HCT116 (cell line): ENCODE measurements around the gene CCDC40. TPM values are rescaled to one million over a fixed set of nuclear protein-coding genes. Genes with fewer than 3 reads are reported as not detected.

Source experiments
- ATAC-seq: fragments of 200-7000 bp; cut with Tn5 transposase; 2 replicates; pipeline ENCODE4 v1.9.1; 2020; ENCODE audit warnings: mild to moderate bottlenecking, moderate library complexity
- BruUV-seq: library from RNA; stranded (reverse); fragments of 400-500 nt; replicated peaks from 2 replicates; lab custom pipeline; 2021; lab: Mats Ljungman, UMichigan
- CTCF ChIA-PET: fragments of 300-600 bp; sonication (Branson Sonifier 250); formaldehyde crosslinking; loops from one replicate; lab custom pipeline; 2021; ENCODE audit warnings: antibody characterized with exemption; lab: Charles Lee
- POLR2A ChIA-PET: fragments of 300-600, 350-600 bp; sonication (Branson Sonifier 250); formaldehyde crosslinking; loops from one replicate; lab custom pipeline; 2021; ENCODE audit warnings: antibody characterized with exemption; lab: Charles Lee
- RAD21 ChIA-PET, 2 experiments: fragments of 300-600 bp; sonication (Branson Sonifier 250); formaldehyde crosslinking; loops; one replicate each; lab custom pipeline; 2023; ENCODE audit warnings: low total read pairs in 2 of 2; ENCODE audit not compliant: uncharacterized antibody in 2 of 2, unreplicated experiment in 2 of 2, low non-redundant PET in 1 of 2; lab: Charles Lee
- DNase-seq: peaks from one replicate; pipeline ENCODE4 v3.0.0-alpha.2; 2010; ENCODE audit warnings: low read depth, low spot score
- H2AFZ ChIP-seq: fragments of 200-600 bp; shearing (Covaris generic), sonication (generic); 2 replicates; pipeline ENCODE4 v1.6.1; 2017; ENCODE audit warnings: low read depth, mixed run types, mixed read lengths, antibody characterized with exemption, low read length; ENCODE audit not compliant: poor library complexity, severe bottlenecking
- H3K27ac ChIP-seq: 2 replicates; pipeline ENCODE4 v1.5.1; 2012; ENCODE audit warnings: low read depth, low read length
- H3K27me3 ChIP-seq: fragments of 200-600 bp; sonication (generic); 2 replicates; pipeline ENCODE4 v1.6.1; 2016; ENCODE audit warnings: mixed run types, low read length, mixed read lengths; ENCODE audit not compliant: insufficient read depth
- H3K36me3 ChIP-seq, 2 experiments: fragments of 200-500 bp in 1 of 2; fragments of 200-600 bp in 1 of 2; sonication (Bioruptor generic) in 1 of 2; sonication (generic) in 1 of 2; 2 replicates each; pipeline versions ENCODE4 v1.5.1 to v1.6.1; 2014 to 2016; ENCODE audit warnings: low read length in 2 of 2, inconsistent platforms in 1 of 2, mixed read lengths in 1 of 2, mixed run types in 1 of 2; ENCODE audit not compliant: insufficient read depth in 2 of 2, control insufficient read depth in 1 of 2
- H3K4me1 ChIP-seq, 2 experiments: fragments of 200-600 bp in 1 of 2; sonication (generic) in 1 of 2; 2 replicates each; pipeline versions ENCODE4 v1.5.1 to v1.6.1; 2012 to 2017; ENCODE audit warnings: low read length in 2 of 2, inconsistent platforms in 1 of 2, mild to moderate bottlenecking in 1 of 2, mixed read lengths in 1 of 2, mixed run types in 1 of 2, moderate library complexity in 1 of 2; ENCODE audit not compliant: insufficient read depth in 2 of 2, control insufficient read depth in 1 of 2
- H3K4me2 ChIP-seq: fragments of 200-600 bp; sonication (generic); 2 replicates; pipeline ENCODE4 v1.6.1; 2017; ENCODE audit warnings: mixed run types, low read length, mixed read lengths
- H3K4me3 ChIP-seq, 2 experiments: fragments of 200-600 bp in 1 of 2; sonication (generic) in 1 of 2; replicated peaks in 1 of 2; 2 replicates each; pipeline ENCODE4 v1.5.1; 2011 to 2016; ENCODE audit warnings: low read length in 2 of 2, control low read depth in 1 of 2, low read depth in 1 of 2, mild to moderate bottlenecking in 1 of 2, mixed read lengths in 1 of 2, mixed run types in 1 of 2
- H3K79me2 ChIP-seq: fragments of 200-600 bp; sonication (generic); 2 replicates; pipeline ENCODE4 v1.6.1; 2017; ENCODE audit warnings: mild to moderate bottlenecking, mixed run types, low read length, moderate library complexity, mixed read lengths; ENCODE audit not compliant: insufficient read depth
- H3K9ac ChIP-seq: fragments of 200-600 bp; sonication (generic); 2 replicates; pipeline ENCODE4 v1.6.1; 2016; ENCODE audit warnings: low read length, mixed read lengths
- H3K9me2 ChIP-seq: fragments of 200-600 bp; sonication (generic), shearing (Covaris generic); 2 replicates; pipeline ENCODE4 v1.6.1; 2017; ENCODE audit warnings: mixed run types, mild to moderate bottlenecking, moderate library complexity; ENCODE audit not compliant: insufficient read depth
- H3K9me3 ChIP-seq, 2 experiments: fragments of 200-500 bp in 1 of 2; fragments of 200-600 bp in 1 of 2; sonication (Bioruptor generic) in 1 of 2; sonication (generic) in 1 of 2; 2 replicates each; pipeline ENCODE4 v1.6.1; 2014 to 2017; ENCODE audit warnings: low read length in 2 of 2, mixed read lengths in 2 of 2, inconsistent platforms in 1 of 2, low read depth in 1 of 2, mild to moderate bottlenecking in 1 of 2, mixed run types in 1 of 2, moderate library complexity in 1 of 2; ENCODE audit not compliant: control insufficient read depth in 1 of 2, insufficient read depth in 1 of 2
- H4K20me1 ChIP-seq: fragments of 200-600 bp; sonication (generic), shearing (Covaris generic); 2 replicates; pipeline ENCODE4 v1.6.1; 2017; ENCODE audit warnings: mixed run types, mild to moderate bottlenecking, moderate library complexity; ENCODE audit not compliant: insufficient read depth
- CBX3 ChIP-seq: IDR thresholded peaks from 2 replicates; pipeline ENCODE4 v1.6.1; 2012; ENCODE audit warnings: low read depth
- CEBPB ChIP-seq: IDR thresholded peaks from 2 replicates; pipeline ENCODE4 v1.6.1; 2012; ENCODE audit warnings: low read depth
- ELF1 ChIP-seq: IDR thresholded peaks from 2 replicates; pipeline ENCODE4 v1.6.1; 2012; ENCODE audit warnings: low read depth, borderline replicate concordance
- EZH2phosphoT487 ChIP-seq: fragments of 200-600 bp; IDR thresholded peaks from 2 replicates; pipeline ENCODE4 v1.6.1; 2018; ENCODE audit warnings: antibody characterized with exemption, borderline replicate concordance
- JUND ChIP-seq: IDR thresholded peaks from 2 replicates; pipeline ENCODE4 v1.6.1; 2012
- POLR2A ChIP-seq: IDR thresholded peaks from 2 replicates; pipeline ENCODE4 v1.7.0; 2011; ENCODE audit warnings: borderline replicate concordance; ENCODE audit not compliant: insufficient read depth, insufficient read length; ENCODE audit errors: extremely low read depth
- SP1 ChIP-seq: IDR thresholded peaks from 2 replicates; pipeline ENCODE4 v1.6.1; 2012; ENCODE audit warnings: low read depth
- SRF ChIP-seq: IDR thresholded peaks from 2 replicates; pipeline ENCODE4 v1.6.1; 2012; ENCODE audit warnings: low read depth
- TCF7L2 ChIP-seq: IDR thresholded peaks from 2 replicates; pipeline ENCODE4 v1.7.0; 2011; ENCODE audit warnings: borderline replicate concordance, inconsistent platforms; ENCODE audit not compliant: insufficient read depth, insufficient read length; ENCODE audit errors: extremely low read depth
- ZBTB33 ChIP-seq: IDR thresholded peaks from 2 replicates; pipeline ENCODE4 v1.6.1; 2011; ENCODE audit warnings: mild to moderate bottlenecking, low read length, moderate library complexity; ENCODE audit not compliant: insufficient replicate concordance; ENCODE audit errors: extremely low read depth
- ZFX ChIP-seq: fragments of 450-650 bp; IDR thresholded peaks from 2 replicates; pipeline ENCODE4 v1.6.1; 2017
- ZNF274 ChIP-seq: fragments of 200-500 bp; sonication (Bioruptor generic); IDR thresholded peaks from 2 replicates; pipeline ENCODE4 v1.6.1; 2014; ENCODE audit warnings: mild to moderate bottlenecking, low read depth, low read length, inconsistent platforms
- intact Hi-C: fragments of 100-400 bp; cut with micrococcal nuclease; formaldehyde crosslinking; loops from 2 replicates; pipeline ENCODE4 v1.10.0; 2022
- total RNA-seq: library from RNA; stranded (reverse); gene quantifications from one replicate; pipeline ENCODE4 v1.2.1, GENCODE V29; 2021; ENCODE audit not compliant: unreplicated experiment

Gene CCDC40
- total RNA-seq, 1 experiment from 2014 or later: 10.3 TPM

GRCh38 chr17:80053102-80053501 lies 16.7 kb downstream of the CCDC40 start:
- Histone ChIP-seq H3K4me2 (no peak overlapping the region), H3K36me3 (no peaks in the 10 kb centered on the region)
- no peak for TF ChIP-seq CBX3
- TF ChIP-seq SRF: no peak
- no peak for TF ChIP-seq ELF1
- TF ChIP-seq ZFX: no peak
- no peak for TF ChIP-seq POLR2A
- no peak for TF ChIP-seq SP1
- no peak for TF ChIP-seq ZNF274
- TF ChIP-seq ZBTB33: no peak
- no peak for TF ChIP-seq JUND
- TF ChIP-seq CEBPB: no peak
- TF ChIP-seq EZH2phosphoT487: no peak
- no peak for TF ChIP-seq TCF7L2
- TF ChIP-seq, all 23 proteins: peak for 0
- Histone ChIP-seq H3K9me3 (no peaks in the 10 kb centered on the region), H3K27me3 (no peaks in the 10 kb centered on the region), H3K9me2 (no peaks in the 10 kb centered on the region), H4K20me1 (no peaks in the 10 kb centered on the region), H3K4me1 (no peaks in the 10 kb centered on the region), H2AFZ (no peak overlapping the region), H3K79me2 (no peaks in the 10 kb centered on the region), H3K9ac (no peak overlapping the region), H3K4me3 (no peak overlapping the region), H3K27ac (no peak overlapping the region)
- intact Hi-C loops: no loop called here
- DNase-seq (no peak), ATAC-seq (no peak)
- ChIA-PET POLR2A (no interaction called here), CTCF (no interaction called here), RAD21 (no interaction called here)
- BruUV-seq: no TSS peak
